ENCODE measurements around the gene CLCN6.
A peak's percentile ranks its signal among the peaks of the same experiment; 100 is the strongest.

Gene CLCN6

GRCh38 chr1:11780380-11781147, 25.4 kb upstream of the CLCN6 start:
- DNase-seq: no peak

DNA sequence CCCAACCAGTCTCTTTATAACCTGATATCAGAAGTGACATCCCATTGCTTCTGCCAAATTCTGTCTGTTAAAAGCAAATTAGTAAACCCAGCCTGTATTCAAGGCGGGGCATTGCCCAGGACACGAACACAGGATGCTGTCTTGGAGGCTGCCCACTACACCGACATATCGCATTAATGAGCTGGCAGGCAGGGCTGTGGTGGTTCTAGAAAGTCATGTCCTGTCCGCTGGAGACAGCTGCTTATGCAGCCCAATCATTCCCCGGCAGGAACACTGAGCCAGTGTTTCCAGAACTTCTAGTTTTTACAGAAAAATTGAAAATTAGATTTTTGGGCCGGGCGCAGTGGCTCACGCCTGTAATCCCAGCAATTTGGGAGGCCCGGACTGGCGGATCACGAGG, 24.7 kb upstream of the CLCN6 start:
- DNase-seq: no peak

DNA sequence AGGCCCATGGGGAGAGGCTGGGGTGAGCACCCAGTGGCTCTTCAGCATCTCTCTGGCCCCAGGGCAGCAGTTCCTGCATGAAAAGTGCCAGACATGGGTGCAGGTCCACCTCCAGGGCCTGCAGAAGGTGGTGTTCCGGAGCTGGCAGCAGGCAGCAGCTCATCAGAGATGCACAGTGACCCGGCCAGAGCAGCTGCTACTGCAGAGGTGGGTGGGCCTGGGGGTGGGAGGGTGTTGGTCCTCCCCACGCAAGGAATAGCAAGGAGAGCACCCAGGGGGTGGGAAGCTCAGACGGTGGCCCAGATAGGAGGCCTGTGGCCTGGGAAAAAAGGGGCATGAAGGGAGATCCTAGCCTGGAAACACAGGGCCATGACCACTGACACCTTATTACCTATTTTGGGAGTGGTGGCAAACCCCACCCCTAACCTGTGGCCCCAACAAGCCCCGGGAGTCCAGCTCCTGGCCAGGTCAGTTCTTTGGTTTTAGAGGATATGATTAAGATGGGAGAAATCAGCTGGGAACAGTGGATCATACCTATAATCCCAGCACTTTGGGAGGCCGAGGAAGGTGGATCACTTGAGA, 23.8 kb upstream of the CLCN6 start:
- no peak for DNase-seq

- no peak for DNase-seq
Observed at GRCh38 chr1:11783556-11783955, 22.4 kb upstream of the CLCN6 start.

DNA sequence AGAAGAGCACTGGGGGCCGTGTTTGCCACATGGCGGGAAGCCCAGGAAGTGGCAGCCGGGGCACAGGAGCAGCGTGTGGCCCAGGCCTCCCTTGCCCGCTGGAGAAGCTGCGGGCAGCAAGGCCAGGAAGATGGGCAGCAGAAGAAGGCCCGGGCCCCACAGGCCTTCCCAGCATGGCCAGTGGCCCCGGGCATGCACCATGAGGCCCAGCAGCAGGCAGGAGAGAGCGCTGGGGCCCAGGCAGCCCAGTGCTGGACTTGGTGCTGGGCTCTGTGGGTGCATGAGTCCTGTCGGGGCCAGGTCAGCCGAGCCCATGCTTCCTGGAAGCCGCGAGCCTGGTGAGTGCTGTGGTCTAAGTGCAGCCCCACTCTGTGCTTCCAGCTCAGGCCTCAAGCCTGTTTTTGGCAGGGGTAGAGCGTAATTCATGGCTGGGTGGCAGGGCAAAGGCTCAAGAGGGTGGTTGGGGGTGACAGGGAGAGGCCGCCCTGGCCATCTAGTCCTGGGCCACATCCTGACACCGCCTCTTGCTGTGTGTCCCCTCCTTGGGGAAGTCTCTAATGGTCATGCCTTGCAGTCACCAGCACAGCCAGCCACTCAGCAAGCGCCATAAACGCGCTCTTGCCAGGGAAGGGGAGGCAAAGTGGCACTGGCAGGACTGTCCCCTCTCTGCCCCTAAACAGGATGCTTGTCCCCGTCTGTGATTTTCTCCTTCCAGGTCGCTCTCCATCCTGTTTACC, 21.6 kb upstream of the CLCN6 start:
- DNase-seq: no peak

GRCh38 chr1:11784993-11785769, 20.8 kb upstream of the CLCN6 start:
- peak; percentile 25 for DNase-seq

DNA sequence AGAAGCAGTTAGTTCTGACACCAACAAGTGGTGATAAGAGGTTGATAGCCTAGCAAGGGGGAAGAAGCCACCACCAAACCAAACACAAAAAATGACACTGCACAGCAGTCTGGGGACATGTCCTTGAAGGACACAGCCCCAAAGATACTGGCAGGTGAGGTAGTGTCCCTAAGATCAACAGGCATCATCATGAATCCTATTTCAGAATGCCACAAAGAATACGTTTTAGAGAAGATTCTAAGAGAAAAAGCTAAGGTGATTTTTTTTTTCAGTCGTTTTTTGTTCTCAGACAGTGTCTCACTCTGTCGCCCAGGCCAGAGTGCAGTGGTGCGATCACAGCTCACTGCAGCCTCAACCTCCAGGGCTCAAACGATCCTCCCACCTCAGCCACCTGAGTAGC, 19.8 kb upstream of the CLCN6 start:
- no peak for DNase-seq

GRCh38 chr1:11787251-11787803, 18.7 kb upstream of the CLCN6 start:
- DNase-seq: peak; percentile 57

DNA sequence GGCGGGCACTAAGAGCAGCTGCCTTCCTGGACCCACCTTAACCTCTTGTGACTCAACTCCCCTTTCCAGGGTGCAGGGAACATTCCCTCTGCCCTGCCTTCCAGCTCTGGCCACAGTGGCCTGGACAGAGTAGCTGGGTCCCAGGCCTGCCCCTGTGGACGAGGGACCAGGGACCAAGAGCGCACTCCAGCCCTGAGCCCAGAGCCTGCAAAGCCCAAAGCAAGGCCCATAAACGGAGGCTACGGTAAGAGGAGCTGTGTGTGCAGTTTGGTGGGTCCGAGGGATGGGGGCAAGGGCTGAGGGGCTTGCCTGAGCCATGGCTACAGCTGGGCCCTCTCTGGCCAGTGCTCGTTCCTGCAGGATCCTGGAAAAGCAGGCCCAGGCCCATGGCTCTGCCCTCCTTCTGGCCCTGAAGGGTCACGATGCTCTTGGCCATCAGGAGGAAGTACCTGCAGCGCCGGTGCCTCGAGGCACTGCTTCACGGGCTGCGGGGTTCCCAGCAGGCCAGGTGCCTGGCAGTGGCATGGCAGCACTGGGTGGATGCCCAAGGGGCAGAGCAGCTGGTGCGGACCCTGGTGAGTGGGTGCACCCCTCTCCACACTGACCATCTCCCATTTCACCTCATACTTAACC, 18.1 kb upstream of the CLCN6 start:
- no peak for DNase-seq

DNA sequence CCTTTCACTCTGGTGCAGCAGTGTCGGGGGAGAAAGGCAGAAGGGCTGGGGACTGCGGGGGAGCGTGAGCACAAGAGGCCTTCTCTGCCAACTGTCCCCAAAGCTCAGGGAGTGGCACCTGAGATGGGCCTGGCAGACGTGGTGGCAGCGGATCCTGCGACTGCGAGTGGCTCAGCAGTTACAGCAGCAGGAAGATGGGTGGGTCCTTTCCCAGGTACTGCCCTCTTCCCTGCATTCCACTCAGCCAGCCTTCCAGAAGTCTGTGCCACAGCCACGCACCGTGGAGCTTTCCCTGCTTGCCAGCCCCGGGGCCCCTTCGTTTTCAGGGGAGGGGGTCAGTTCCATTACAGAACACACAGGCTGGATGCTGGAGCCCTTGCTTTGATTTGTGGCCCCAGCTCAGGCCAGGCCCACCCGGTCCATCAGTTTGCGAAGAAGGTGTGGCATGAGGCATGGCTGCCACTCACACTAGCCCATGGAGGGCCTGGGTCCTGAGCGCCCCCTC, 17.4 kb upstream of the CLCN6 start:
- DNase-seq: no peak

GRCh38 chr1:11789126-11790067, 16.6 kb upstream of the CLCN6 start:
- no peak for DNase-seq

GRCh38 chr1:11790101-11790879, 15.7 kb upstream of the CLCN6 start:
- no peak for DNase-seq

DNA sequence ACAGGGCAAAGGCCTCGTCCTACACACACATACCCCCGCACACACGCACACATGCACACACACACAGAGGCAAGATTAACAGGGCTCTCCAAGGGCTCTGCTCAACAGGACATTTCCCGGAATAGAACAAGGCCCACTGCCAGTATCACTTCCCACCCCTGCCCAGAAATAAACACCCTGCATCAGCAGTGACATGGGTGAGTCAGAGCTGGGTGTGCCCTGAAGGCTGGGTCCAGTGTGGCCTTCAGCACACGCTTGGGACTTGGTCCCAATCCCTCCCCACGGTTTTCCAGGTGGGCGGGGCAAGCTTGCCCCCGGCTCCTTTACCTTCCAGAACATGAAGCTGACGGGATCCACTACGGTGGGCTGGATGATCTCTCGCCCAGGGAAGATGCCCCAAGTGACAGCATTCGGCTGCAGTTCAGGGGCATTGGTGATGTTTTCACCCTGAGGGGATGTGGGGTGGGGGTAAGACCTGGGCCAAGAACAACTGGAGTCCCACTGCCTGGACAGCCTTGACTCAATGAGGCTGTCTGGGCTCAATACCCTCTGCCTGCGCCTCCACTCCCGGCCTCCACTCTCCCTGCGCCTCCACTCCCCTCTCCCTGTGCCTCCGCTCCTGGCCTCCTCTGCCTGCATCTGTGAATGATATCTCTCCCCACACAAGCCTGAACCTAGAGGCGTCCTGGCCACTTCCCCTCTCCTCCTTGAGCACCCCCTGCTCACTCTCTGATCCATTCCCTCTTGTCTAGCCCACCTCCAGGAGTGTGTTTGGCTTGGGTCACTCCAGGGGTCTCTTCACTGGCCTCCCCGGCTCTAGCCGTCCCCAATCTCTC, 14.9 kb upstream of the CLCN6 start:
- peak; percentile 52 for DNase-seq

- no peak for DNase-seq
Observed at GRCh38 chr1:11792106-11792505, 13.9 kb upstream of the CLCN6 start.

- no peak for DNase-seq
Observed at GRCh38 chr1:11793819-11794218, 12.2 kb upstream of the CLCN6 start.

DNA sequence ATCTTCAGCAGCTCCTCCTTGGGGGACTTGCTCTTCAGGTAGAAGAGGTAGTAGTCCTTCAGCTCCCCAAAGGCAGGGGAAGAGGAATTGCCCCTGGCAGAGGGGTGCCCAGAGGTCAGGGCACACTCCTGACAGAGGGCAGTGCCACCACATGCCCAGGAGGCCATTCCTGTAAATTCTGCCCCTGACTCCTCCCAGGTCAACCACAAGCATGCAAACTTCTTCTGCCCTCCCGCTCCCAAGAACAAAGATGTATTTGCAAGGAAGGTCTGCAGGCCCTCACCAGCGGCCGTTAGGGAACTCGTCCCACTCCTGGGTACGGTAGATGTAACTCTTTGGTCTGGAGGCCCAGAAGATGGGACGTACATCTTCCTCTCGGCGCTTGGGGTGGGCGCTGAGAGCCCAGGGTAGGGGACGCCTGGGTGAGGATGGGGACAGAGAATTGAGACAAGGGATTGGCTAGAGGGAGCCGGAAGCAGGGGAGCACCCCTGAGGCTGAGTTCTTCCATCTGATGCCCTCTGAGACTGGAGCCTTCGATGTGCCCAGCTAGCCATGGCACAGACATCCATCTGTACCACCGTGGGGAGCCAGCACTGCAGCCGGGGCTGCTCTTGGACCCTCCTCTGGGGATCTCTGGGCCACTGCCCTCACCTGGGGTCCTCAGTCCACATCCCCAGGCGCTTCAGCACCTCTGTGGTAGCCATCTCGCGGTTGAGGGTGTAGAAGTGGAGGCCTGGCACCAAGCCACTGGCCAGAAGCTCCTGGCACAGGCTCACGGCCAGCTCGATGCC, 11.3 kb upstream of the CLCN6 start:
- no peak for DNase-seq

DNA sequence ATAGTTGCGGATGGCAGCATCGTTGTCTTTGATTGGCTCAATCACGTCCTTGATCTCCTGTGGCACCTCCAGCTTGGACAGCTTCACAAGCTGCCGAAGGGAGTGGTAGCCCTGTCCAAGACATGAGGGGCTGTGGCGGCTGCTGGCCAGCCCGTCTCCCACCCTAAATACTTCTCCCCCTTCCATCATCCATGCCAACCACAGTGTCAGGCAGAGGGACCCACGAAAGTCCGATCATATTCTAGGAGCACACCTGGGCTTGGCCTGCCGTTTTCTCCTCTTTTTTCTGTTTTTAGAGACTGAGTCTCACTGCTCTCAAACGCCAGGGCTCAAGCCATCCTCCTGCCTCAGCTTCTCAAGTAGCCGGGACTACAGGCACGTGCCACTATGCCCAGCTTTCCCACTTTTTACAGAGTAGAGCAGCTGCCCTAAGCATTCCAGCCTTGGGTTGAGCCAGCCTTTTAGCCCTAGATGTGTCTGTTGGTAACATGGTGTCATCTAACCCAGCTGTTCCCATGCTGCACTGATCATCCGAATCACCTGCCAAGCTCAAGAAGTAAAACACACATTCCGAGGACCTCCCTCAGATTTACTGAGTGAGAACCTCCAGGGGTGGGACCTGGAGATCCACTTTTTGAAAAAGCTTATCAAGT, 10.6 kb upstream of the CLCN6 start:
- DNase-seq: no peak
